ENCODE results near the gene SEC16B. TPM values are rescaled to one million over a fixed set of nuclear protein-coding genes. Genes with fewer than 3 reads are reported as not detected.

Gene SEC16B
- total RNA-seq, 1 donor from 2014 or later = not detected

DNA sequence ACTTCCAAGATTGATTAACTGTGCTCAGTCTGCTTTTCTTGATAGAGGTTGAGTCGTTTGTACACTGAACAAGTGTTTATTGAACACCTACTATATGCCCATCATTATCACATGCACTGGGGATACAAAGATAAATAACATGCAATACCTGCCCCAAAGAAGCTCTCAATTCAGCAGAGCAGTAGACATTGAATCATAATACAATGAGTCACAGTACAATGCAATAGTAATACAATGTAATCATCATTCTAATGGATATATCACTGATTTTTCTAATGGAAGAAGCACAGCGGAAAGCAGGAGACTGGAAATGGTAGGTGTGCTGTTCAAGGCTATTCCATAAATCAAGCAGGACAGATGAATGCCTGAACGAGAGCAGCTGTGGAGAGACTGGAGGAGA lies 3.7 kb upstream of the SEC16B start:
- Mint-ChIP-seq H3K9me3 (no peaks in the 10 kb centered on the region), H3K4me3 (no peak overlapping the region), H3K27me3 (ENCODE audit: insufficient read depth) (peaks cover 2% of the 10 kb centered on the region), H3K4me1 (ENCODE audit: low read depth) (no peaks in the 10 kb centered on the region), H3K27ac (no peak overlapping the region), H3K36me3 (ENCODE audit: low read depth) (no peaks in the 10 kb centered on the region)
- intact Hi-C loops (cut with micrococcal nuclease) = no loop called here
- no peak for DNase-seq (ENCODE audit: low spot score)

DNA sequence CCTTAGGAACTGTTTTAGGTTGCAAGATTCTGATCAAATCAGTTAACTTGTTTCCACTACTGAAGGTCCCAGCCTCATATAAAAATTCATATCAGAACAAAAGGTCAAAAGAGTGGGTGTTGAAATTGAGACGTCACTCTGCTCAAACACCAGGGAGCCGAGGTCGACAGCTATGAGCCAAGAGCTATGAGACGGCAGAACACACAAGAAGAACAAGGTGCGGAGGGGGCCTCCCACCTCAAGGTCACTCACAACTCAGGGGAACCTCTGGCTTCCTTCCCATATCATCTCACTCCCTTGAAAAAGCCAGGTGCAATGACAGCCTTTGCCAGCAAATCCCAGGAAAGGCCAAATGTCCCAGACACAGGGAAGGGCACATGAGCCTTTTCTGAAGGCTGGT lies 749 bp downstream of the SEC16B start:
- no peaks in the 10 kb centered on the region for H3K4me1 Mint-ChIP-seq (ENCODE audit: low read depth)
- intact Hi-C loops (cut with micrococcal nuclease) = no loop called here
- peaks cover 2% of the 10 kb centered on the region for H3K27me3 Mint-ChIP-seq (ENCODE audit: insufficient read depth)
- no peak for DNase-seq (ENCODE audit: low spot score)
- H3K36me3 Mint-ChIP-seq (ENCODE audit: low read depth) = no peaks in the 10 kb centered on the region
- H3K9me3 Mint-ChIP-seq = no peaks in the 10 kb centered on the region
- H3K27ac Mint-ChIP-seq = no peak overlapping the region
- no peak overlapping the region for H3K4me3 Mint-ChIP-seq

- Mint-ChIP-seq H3K9me3 (no peaks in the 10 kb centered on the region), H3K27me3 (ENCODE audit: insufficient read depth) (no peaks in the 10 kb centered on the region), H3K27ac (no peak overlapping the region), H3K4me3 (no peak overlapping the region), H3K36me3 (ENCODE audit: low read depth) (no peaks in the 10 kb centered on the region), H3K4me1 (ENCODE audit: low read depth) (no peaks in the 10 kb centered on the region)
- DNase-seq (ENCODE audit: low spot score) = no peak
- intact Hi-C loops (cut with micrococcal nuclease) = no loop called here
These were observed 3.7 kb downstream of the SEC16B start for GRCh38 chr1:177966199-177966598.

- Mint-ChIP-seq H3K36me3 (ENCODE audit: low read depth) (no peaks in the 10 kb centered on the region), H3K4me3 (no peak overlapping the region), H3K27ac (no peak overlapping the region), H3K4me1 (ENCODE audit: low read depth) (no peaks in the 10 kb centered on the region), H3K9me3 (no peaks in the 10 kb centered on the region), H3K27me3 (ENCODE audit: insufficient read depth) (no peaks in the 10 kb centered on the region)
- intact Hi-C loops (cut with micrococcal nuclease) = no loop called here
- DNase-seq (ENCODE audit: low spot score) = no peak
These were observed 4.6 kb downstream of the SEC16B start for GRCh38 chr1:177965293-177965692.

DNA sequence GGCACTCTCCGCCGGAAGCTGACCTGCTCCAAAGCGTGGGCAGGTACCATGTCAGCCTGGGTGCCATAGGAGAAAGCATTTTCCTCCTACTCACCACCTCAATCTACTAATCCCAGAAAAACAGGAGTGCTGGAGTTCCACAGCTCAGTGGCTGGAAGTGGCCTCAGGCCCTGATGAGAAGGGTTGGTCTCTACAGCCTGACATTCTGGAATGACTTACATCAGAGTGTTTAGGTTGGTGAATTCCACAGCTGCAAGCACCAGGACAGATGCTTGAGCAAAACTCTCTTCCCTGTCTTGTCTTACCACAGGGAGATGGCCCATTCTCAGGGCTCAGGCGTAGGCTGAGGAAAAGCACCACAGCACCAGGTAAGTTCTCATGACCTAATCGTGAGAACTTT lies 5.5 kb downstream of the SEC16B start:
- no peaks in the 10 kb centered on the region for H3K4me1 Mint-ChIP-seq (ENCODE audit: low read depth)

DNA sequence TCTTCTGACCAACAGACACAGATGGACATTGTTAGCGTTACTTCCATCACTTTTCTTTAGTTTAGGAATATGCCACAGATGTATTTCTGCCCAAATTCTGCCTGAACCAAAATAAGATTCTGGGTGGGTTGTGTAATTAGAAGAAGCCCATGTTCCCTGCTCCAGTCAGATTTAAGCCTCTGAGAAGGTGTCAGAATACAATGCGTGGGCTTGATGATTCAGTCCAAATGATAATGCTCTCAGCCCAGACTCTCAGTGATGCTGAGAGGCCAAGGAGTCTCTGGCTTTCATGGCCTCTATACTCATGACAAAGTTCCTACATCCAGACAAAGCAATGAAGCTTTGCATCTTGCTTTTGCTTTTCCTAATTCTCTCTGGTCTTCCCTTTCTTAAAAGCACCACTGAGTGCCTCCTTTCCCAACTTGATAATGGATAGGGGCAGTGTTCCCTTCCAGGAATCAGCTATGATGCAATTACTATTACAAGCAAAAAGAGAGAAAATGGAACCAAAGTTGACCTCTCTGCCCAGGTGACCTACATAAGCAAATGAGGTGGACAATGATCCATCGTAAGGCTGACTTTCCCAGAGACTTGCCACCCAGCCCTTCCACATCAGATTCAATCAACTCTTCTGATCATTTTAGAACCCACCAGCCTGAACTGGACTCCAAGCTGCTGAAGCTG lies 8.8 kb downstream of the SEC16B start:
- Mint-ChIP-seq H3K4me3 (no peak overlapping the region), H3K4me1 (ENCODE audit: low read depth) (no peaks in the 10 kb centered on the region), H3K36me3 (ENCODE audit: low read depth) (no peaks in the 10 kb centered on the region), H3K9me3 (no peaks in the 10 kb centered on the region), H3K27me3 (ENCODE audit: insufficient read depth) (no peaks in the 10 kb centered on the region), H3K27ac (no peak overlapping the region)
- DNase-seq (ENCODE audit: low spot score) = no peak
- intact Hi-C loops (cut with micrococcal nuclease) = no loop called here

More for the DNA sequence above, 5.5 kb downstream of the SEC16B start:
- intact Hi-C loops (cut with micrococcal nuclease) = no loop called here
- DNase-seq (ENCODE audit: low spot score) = no peak
- Mint-ChIP-seq H3K36me3 (ENCODE audit: low read depth) (no peaks in the 10 kb centered on the region), H3K9me3 (no peaks in the 10 kb centered on the region), H3K27me3 (ENCODE audit: insufficient read depth) (no peaks in the 10 kb centered on the region), H3K27ac (no peak overlapping the region), H3K4me3 (no peak overlapping the region)

- H3K27me3 Mint-ChIP-seq (ENCODE audit: insufficient read depth) = no peaks in the 10 kb centered on the region
- H3K27ac Mint-ChIP-seq = no peak overlapping the region
- no peak for DNase-seq (ENCODE audit: low spot score)
- no peaks in the 10 kb centered on the region for H3K9me3 Mint-ChIP-seq
- H3K4me1 Mint-ChIP-seq (ENCODE audit: low read depth) = no peaks in the 10 kb centered on the region
- no peaks in the 10 kb centered on the region for H3K36me3 Mint-ChIP-seq (ENCODE audit: low read depth)
- intact Hi-C loops (cut with micrococcal nuclease) = no loop called here
- no peak overlapping the region for H3K4me3 Mint-ChIP-seq
These were observed 9.9 kb downstream of the SEC16B start for GRCh38 chr1:177959811-177960515.

DNA sequence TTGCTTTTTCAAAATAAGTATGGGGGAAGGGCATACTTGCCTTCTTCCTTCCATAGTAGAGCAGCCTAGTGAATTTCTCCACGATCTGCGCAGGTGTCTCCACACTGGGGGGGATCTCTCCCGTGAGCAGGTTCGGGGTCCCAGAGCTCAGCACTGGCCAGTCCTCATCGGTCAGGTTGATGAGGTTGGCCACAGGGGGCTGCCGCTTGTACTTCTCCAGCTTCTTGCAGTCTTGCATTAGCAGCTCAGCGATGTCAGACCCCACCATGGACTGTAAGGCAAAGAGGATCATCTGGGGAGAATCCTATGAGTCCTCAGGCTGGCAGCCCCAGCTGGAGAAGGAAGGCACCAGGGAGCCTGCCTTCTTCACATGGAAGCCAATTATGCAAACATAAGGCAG lies 11.8 kb downstream of the SEC16B start:
- Mint-ChIP-seq H3K4me3 (no peak overlapping the region), H3K4me1 (ENCODE audit: low read depth) (no peaks in the 10 kb centered on the region)

GRCh38 chr1:177954076-177954475 lies 15.8 kb downstream of the SEC16B start:
- Mint-ChIP-seq H3K4me3 (no peak overlapping the region), H3K27ac (no peak overlapping the region), H3K36me3 (ENCODE audit: low read depth) (no peaks in the 10 kb centered on the region), H3K27me3 (ENCODE audit: insufficient read depth) (no peaks in the 10 kb centered on the region), H3K9me3 (no peaks in the 10 kb centered on the region), H3K4me1 (ENCODE audit: low read depth) (no peaks in the 10 kb centered on the region)
- DNase-seq (ENCODE audit: low spot score) = no peak
- intact Hi-C loops (cut with micrococcal nuclease) = no loop called here

More for the DNA sequence above, 11.8 kb downstream of the SEC16B start:
- H3K27me3 Mint-ChIP-seq (ENCODE audit: insufficient read depth) = no peaks in the 10 kb centered on the region
- DNase-seq (ENCODE audit: low spot score) = no peak
- intact Hi-C loops (cut with micrococcal nuclease) = no loop called here
- no peaks in the 10 kb centered on the region for H3K36me3 Mint-ChIP-seq (ENCODE audit: low read depth)
- H3K27ac Mint-ChIP-seq = no peak overlapping the region
- H3K9me3 Mint-ChIP-seq = no peaks in the 10 kb centered on the region

- Mint-ChIP-seq H3K27ac (no peak overlapping the region), H3K27me3 (ENCODE audit: insufficient read depth) (no peaks in the 10 kb centered on the region), H3K9me3 (no peaks in the 10 kb centered on the region), H3K4me1 (ENCODE audit: low read depth) (no peaks in the 10 kb centered on the region), H3K36me3 (ENCODE audit: low read depth) (no peaks in the 10 kb centered on the region), H3K4me3 (no peak overlapping the region)
- no peak for DNase-seq (ENCODE audit: low spot score)
- intact Hi-C loops (cut with micrococcal nuclease) = no loop called here
These were observed 16.3 kb downstream of the SEC16B start for GRCh38 chr1:177953549-177953948.

- H3K27me3 Mint-ChIP-seq (ENCODE audit: insufficient read depth) = no peaks in the 10 kb centered on the region
- H3K4me1 Mint-ChIP-seq (ENCODE audit: low read depth) = no peaks in the 10 kb centered on the region
- no peaks in the 10 kb centered on the region for H3K36me3 Mint-ChIP-seq (ENCODE audit: low read depth)
- intact Hi-C loops (cut with micrococcal nuclease) = no loop called here
- no peak overlapping the region for H3K27ac Mint-ChIP-seq
- no peak overlapping the region for H3K4me3 Mint-ChIP-seq
- no peaks in the 10 kb centered on the region for H3K9me3 Mint-ChIP-seq
- DNase-seq (ENCODE audit: low spot score) = no peak
These were observed 17.2 kb downstream of the SEC16B start for GRCh38 chr1:177952691-177953090.

DNA sequence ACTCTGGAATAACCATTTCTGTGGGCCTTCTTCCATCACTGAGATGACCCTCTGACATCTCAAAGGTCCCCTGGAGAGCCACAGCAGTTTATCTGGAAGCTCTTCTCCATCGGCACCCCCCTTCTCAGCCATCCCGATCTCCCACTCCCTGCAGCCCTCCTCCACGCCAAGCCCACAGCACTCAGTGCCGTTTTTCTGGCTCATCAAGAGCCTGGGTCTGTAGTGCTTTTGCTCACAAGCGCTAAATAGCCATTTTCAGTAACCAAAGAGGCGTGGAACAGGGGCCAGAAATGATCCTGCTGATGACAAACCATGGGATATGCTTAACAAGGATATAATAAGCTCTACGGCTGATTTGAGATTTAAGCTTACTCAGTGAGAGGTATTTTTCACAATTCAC lies 17.6 kb downstream of the SEC16B start:
- Mint-ChIP-seq H3K27ac (no peak overlapping the region), H3K4me1 (ENCODE audit: low read depth) (no peaks in the 10 kb centered on the region), H3K27me3 (ENCODE audit: insufficient read depth) (no peaks in the 10 kb centered on the region)

GRCh38 chr1:177950506-177950905 lies 19.4 kb downstream of the SEC16B start:
- Mint-ChIP-seq H3K4me1 (ENCODE audit: low read depth) (no peaks in the 10 kb centered on the region), H3K27me3 (ENCODE audit: insufficient read depth) (no peaks in the 10 kb centered on the region), H3K4me3 (no peak overlapping the region), H3K9me3 (no peaks in the 10 kb centered on the region), H3K27ac (no peak overlapping the region), H3K36me3 (ENCODE audit: low read depth) (no peaks in the 10 kb centered on the region)
- DNase-seq (ENCODE audit: low spot score) = no peak
- intact Hi-C loops (cut with micrococcal nuclease) = no loop called here

More for the DNA sequence above, 17.6 kb downstream of the SEC16B start:
- DNase-seq (ENCODE audit: low spot score) = no peak
- Mint-ChIP-seq H3K36me3 (ENCODE audit: low read depth) (no peaks in the 10 kb centered on the region), H3K4me3 (no peak overlapping the region), H3K9me3 (no peaks in the 10 kb centered on the region)
- intact Hi-C loops (cut with micrococcal nuclease) = no loop called here
